LNCaP clone FGC (cell line): ENCODE data around the gene PALMD.

ENCODE experiments used
- DNase-seq: peaks from one replicate; pipeline ENCODE4 v3.0.0-alpha.2; 2011; ENCODE audit warnings: low read depth
- H3K4me3 ChIP-seq: 2 replicates; pipeline ENCODE4 v1.5.1; 2011; ENCODE audit warnings: mild to moderate bottlenecking, low read depth, low read length, control low read depth
- TF ChIP-seq, protein P1 (sequence below): IDR thresholded peaks from 2 replicates; pipeline ENCODE4 v1.5.1; 2012; ENCODE audit warnings: mild to moderate bottlenecking; ENCODE audit not compliant: control insufficient read depth, insufficient read depth; ENCODE audit errors: extremely low read depth

Gene PALMD

GRCh38 chr1:99641558-99641957 lies 4.4 kb upstream of the PALMD start:
- TF ChIP-seq, protein P1, sequence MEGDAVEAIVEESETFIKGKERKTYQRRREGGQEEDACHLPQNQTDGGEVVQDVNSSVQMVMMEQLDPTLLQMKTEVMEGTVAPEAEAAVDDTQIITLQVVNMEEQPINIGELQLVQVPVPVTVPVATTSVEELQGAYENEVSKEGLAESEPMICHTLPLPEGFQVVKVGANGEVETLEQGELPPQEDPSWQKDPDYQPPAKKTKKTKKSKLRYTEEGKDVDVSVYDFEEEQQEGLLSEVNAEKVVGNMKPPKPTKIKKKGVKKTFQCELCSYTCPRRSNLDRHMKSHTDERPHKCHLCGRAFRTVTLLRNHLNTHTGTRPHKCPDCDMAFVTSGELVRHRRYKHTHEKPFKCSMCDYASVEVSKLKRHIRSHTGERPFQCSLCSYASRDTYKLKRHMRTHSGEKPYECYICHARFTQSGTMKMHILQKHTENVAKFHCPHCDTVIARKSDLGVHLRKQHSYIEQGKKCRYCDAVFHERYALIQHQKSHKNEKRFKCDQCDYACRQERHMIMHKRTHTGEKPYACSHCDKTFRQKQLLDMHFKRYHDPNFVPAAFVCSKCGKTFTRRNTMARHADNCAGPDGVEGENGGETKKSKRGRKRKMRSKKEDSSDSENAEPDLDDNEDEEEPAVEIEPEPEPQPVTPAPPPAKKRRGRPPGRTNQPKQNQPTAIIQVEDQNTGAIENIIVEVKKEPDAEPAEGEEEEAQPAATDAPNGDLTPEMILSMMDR: no peak
- DNase-seq: no peak
- no peak overlapping the region for H3K4me3 ChIP-seq

GRCh38 chr1:99642053-99642452 lies 3.9 kb upstream of the PALMD start:
- no peak overlapping the region for H3K4me3 ChIP-seq
- TF ChIP-seq, protein P1: no peak
- no peak for DNase-seq

DNA sequence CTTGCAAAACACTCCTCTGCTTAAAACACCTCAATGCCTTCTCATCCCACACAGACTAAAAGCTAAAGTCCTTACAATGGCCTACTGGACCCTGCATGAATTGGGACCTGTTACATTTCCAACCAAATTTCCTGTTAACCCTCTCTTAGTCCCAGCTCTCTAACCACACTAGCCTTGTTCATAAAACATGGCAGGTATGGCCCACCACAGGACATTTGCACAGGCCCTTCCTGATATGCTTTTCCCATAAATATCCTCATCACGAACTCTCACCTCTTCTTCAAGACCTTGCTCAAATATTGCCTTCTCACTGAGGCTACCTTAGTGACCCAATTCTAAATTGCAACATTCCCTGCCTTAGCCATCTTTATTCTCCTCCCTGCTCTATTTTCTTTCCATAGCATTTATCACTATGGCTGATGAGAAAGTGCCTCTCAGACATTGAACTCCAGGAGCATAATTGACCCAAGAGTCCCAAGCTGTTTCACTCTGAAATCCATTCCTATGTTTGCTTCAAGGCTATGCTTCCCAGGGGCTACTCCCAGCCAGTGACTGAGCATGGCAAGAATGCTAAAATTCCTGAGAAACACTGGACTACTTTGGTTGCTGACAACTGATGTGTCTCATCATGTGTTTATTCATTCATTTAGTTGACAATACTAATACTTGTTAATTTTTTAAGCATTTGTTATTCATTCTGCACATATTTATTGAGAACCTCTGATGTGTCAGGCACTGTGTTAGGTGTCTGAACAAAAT lies 2.7 kb upstream of the PALMD start:
- no peak overlapping the region for H3K4me3 ChIP-seq

DNA sequence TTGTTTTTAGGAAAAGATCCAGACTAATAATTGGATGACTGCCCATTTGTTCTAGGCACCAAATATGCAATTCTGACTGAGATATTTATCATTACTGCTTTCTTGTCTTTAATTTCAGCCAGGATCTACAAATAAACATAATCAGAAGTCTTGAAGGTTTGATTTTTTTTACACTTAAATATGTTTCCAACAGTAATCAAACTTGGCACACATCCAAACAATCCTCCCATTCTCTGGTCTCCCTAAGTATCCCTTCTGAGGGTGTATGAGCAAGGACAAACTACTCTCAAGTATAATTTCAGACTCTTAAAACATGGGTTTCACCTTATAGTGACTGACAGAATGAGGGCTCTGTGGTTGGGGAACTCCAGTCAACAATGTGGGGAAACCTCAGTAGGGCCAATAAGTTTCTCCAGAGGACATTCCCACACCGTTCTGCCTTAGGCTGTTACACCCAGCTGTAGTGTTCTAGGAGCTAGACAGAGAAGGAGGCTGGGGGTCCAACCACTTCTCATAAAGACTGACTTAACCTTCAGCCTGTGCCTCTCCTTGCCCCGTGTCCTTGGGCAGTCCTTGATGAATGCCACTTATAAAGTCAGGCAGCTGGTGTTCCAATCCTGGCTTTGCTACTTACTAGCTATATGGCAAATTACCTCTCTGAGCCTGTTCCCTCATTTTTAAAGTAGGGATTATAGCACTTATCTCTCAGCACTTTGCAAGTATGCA lies 1.5 kb upstream of the PALMD start:
- no peak for DNase-seq
- TF ChIP-seq, protein P1: no peak
- H3K4me3 ChIP-seq: no peak overlapping the region

More for the DNA sequence above, 2.7 kb upstream of the PALMD start:
- TF ChIP-seq, protein P1: no peak
- DNase-seq: no peak

GRCh38 chr1:99645203-99645602 lies 710 bp upstream of the PALMD start:
- H3K4me3 ChIP-seq: 0 out of 2 replicates have a peak overlapping the region, but pooled peaks have one; percentile 41
- TF ChIP-seq, protein P1: no peak
- no peak for DNase-seq

GRCh38 chr1:99646868-99647267 lies 955 bp downstream of the PALMD start:
- H3K4me3 ChIP-seq: peak overlapping the region; percentile 41; the same call in 1 of the 2 replicates
- TF ChIP-seq, protein P1: no peak
- no peak for DNase-seq
